Spleen (tissue), 7 donors: ENCODE data around the gene DPM2.

Experiments used
- POLR2A ChIP-seq, 3 donors: fragments of 450-650 bp; IDR thresholded peaks; one replicate each; pipeline ENCODE4 v1.5.1; 2017; ENCODE audit warnings: antibody characterized with exemption in 3 of 3, mild to moderate bottlenecking in 1 of 3
- POLR2AphosphoS5 ChIP-seq, 3 donors: sonication (generic); formaldehyde crosslinking; IDR thresholded peaks; one replicate each; pipeline ENCODE4 v1.5.1; 2017; ENCODE audit warnings: antibody characterized with exemption in 3 of 3
- TF ChIP-seq, protein P1 (sequence below), 11 experiments: fragments of 200-600 bp in 7 of 11; fragments of 450-650 bp in 4 of 11; sonication (generic) in 4 of 11; IDR thresholded peaks in 8 of 11; conservative IDR thresholded peaks in 3 of 11; 1 replicate in 7 of 11; 2 replicates in 4 of 11; pipeline versions ENCODE4 v1.4.0 to v1.8.0; 2016 to 2021; ENCODE audit warnings: antibody characterized with exemption in 11 of 11, inconsistent platforms in 4 of 11, mild to moderate bottlenecking in 1 of 11
- donor health status: DM: no; HTN: no; CAD: no; lungs with moderate emphysema.
- donor health status: DM: no; HTN: no; CAD: no.
- donor health status: DM: no; HTN: no; CAD: no.

- TF ChIP-seq, protein P1, sequence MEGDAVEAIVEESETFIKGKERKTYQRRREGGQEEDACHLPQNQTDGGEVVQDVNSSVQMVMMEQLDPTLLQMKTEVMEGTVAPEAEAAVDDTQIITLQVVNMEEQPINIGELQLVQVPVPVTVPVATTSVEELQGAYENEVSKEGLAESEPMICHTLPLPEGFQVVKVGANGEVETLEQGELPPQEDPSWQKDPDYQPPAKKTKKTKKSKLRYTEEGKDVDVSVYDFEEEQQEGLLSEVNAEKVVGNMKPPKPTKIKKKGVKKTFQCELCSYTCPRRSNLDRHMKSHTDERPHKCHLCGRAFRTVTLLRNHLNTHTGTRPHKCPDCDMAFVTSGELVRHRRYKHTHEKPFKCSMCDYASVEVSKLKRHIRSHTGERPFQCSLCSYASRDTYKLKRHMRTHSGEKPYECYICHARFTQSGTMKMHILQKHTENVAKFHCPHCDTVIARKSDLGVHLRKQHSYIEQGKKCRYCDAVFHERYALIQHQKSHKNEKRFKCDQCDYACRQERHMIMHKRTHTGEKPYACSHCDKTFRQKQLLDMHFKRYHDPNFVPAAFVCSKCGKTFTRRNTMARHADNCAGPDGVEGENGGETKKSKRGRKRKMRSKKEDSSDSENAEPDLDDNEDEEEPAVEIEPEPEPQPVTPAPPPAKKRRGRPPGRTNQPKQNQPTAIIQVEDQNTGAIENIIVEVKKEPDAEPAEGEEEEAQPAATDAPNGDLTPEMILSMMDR (IDR thresholded peaks at IDR 0.05 in 8 of 11, conservative IDR thresholded peaks at IDR 0.05 in 3 of 11), result no peak
- TF ChIP-seq POLR2A (IDR thresholded peaks at IDR 0.05) (no peak), POLR2AphosphoS5 (IDR thresholded peaks at IDR 0.05) (peak; percentile 46 to 49 (median 48))
Measured at GRCh38 chr9:127905788-127906191, 31.9 kb downstream of the DPM2 start.
